Heart left ventricle (tissue), 16 donors: Measurements from ENCODE around the gene SMCO4. TPM values are rescaled to one million over a fixed set of nuclear protein-coding genes. Genes with fewer than 3 reads are reported as not detected.

Experiments used
- ATAC-seq, 4 donors: fragments of 200-7000 bp; cut with Tn5 transposase; one replicate each; pipeline ENCODE4 v1.9.1; 2020 to 2022; ENCODE audit warnings: moderate library complexity in 4 of 4, mild to moderate bottlenecking in 3 of 4, moderate number of reproducible peaks in 1 of 4
- DNase-seq, 5 donors: peaks; one replicate each; pipeline ENCODE4 v3.0.0-alpha.2; 2020
- H3K27ac ChIP-seq, 12 donors: fragments of 200-600 bp; sonication (generic) in 4 of 12; one replicate each; pipeline versions ENCODE4 v1.5.0 to v1.8.0; 2016 to 2022; ENCODE audit warnings: mild to moderate bottlenecking in 2 of 12
- H3K27me3 ChIP-seq, 9 donors: fragments of 200-600 bp; sonication (generic) in 2 of 9; one replicate each; pipeline versions ENCODE4 v1.5.1 to v1.8.0; 2016 to 2022; ENCODE audit warnings: mild to moderate bottlenecking in 3 of 9
- H3K36me3 ChIP-seq, 9 donors: fragments of 200-600 bp; sonication (generic) in 2 of 9; one replicate each; pipeline versions ENCODE4 v1.5.0 to v1.8.0; 2018 to 2022; ENCODE audit warnings: mild to moderate bottlenecking in 2 of 9
- H3K4me1 ChIP-seq, 12 donors: fragments of 200-600 bp; sonication (generic) in 4 of 12; one replicate each; pipeline versions ENCODE4 v1.5.0 to v1.8.0; 2016 to 2022; ENCODE audit warnings: mild to moderate bottlenecking in 3 of 12
- H3K4me3 ChIP-seq, 12 donors: fragments of 200-600 bp; sonication (generic) in 4 of 12; one replicate each; pipeline versions ENCODE4 v1.5.0 to v1.8.0; 2017 to 2022; ENCODE audit warnings: mild to moderate bottlenecking in 9 of 12, moderate library complexity in 4 of 12
- H3K9me3 ChIP-seq, 12 donors: fragments of 200-600 bp; sonication (generic) in 4 of 12; one replicate each; pipeline versions ENCODE4 v1.5.0 to v1.8.0; 2016 to 2022; ENCODE audit warnings: mild to moderate bottlenecking in 1 of 12
- CTCF ChIP-seq, 12 donors: fragments of 200-600 bp; sonication (generic) in 4 of 12; IDR thresholded peaks; one replicate each; pipeline versions ENCODE4 v1.5.0 to v1.8.0; 2018 to 2022; ENCODE audit warnings: antibody characterized with exemption in 12 of 12, mild to moderate bottlenecking in 5 of 12
- POLR2A ChIP-seq, 2 donors: fragments of 450-650 bp; IDR thresholded peaks; one replicate each; pipeline ENCODE4 v1.6.1; 2017; ENCODE audit warnings: antibody characterized with exemption in 2 of 2, mild to moderate bottlenecking in 2 of 2, moderate library complexity in 2 of 2
- WGBS, 4 donors: extraction: QIAGEN DNeasy Blood & Tissue Kit in 2 of 4; methylation state at CpG; one replicate each; pipeline versions ENCODE4 v1.1.5 to v1.1.7; 2013 to 2018; 5-methylcytosine and 5-hydroxymethylcytosine counted together
- intact Hi-C, 10 donors: fragments of 100-400 bp; cut with DNase I; formaldehyde crosslinking; loops; one replicate each; pipeline versions ENCODE4 v1.11.1 to v1.14.2; 2022
- polyA plus RNA-seq, 2 donors: library from polyadenylated mRNA; stranded (reverse); fragments of 200-250 nt; gene quantifications; one replicate each; pipeline ENCODE4 v1.2.3, GENCODE V29; 2013
- total RNA-seq, 9 donors: library from RNA; depleted of rRNA in 2 of 9; stranded (reverse); fragments of >200 nt in 2 of 9; fragmentation: NEBNext Ultra II Directional in 3 of 9; extraction: Animal tissue kit (Norgen Biotek cat#: 25700) in 3 of 9; gene quantifications; one replicate each; pipeline versions ENCODE4 v1.1.0 to v1.2.4, GENCODE V29; 2016 to 2023
- donor health status: ischemic (EF 13 %, LVEDD 7.1; RV severe dilation, severe dysfunction).
- donor health status: healthy with polysubstance abuse.
- donor health status: DM: no; HTN: yes; CAD: no.
- donor health status: DM: no; HTN: no; CAD: no.
- donor health status: ischemic (EF 25% LVEDD 6.9; RV normal size, moderate dysfunction).
- donor health status: ischemic (EF 25% LVEDD 5.7; RV mildly dilated, moderate dysfunction).
- donor health status: healthy.
- donor health status: DM: yes; HTN: yes; CAD: no.
- donor health status: ischemic (EF 35%, LVEDD 5.7; RV mildly dilated, moderate dysfunction).
- donor health status: nonischemic (EF 11% LVEDD 7.7; RV severe dilation, severe dysfunction).
- donor health status: DM: yes; HTN: yes; CAD: no.
- donor health status: PGD.
- donor health status: ischemic (EF 29% LVEDD 5.4; RV normal size, mild dysfunction).
- donor health status: nonischemic (EF 23%, LVEDD 6.1; RV moderate dilation, normal function).

SMCO4 gene
- total and polyA plus RNA-seq, 11 donors, result 28.5 to 81.4 (median 52.5) TPM

GRCh38 chr11:93510196-93510873 is 32.9 kb downstream of the SMCO4 start:
- WGBS, 4 donors, result 81 to 100% (median 95%) methylated on average over 3 of the region's 3 CpGs
- TF ChIP-seq POLR2A (IDR thresholded peaks at IDR 0.05) (no peak), CTCF (IDR thresholded peaks at IDR 0.05) (no peak)
- intact Hi-C loops, result no loop called here

GRCh38 chr11:93507517-93507916 is 35.7 kb downstream of the SMCO4 start:
- intact Hi-C loops, result no loop called here
- Histone ChIP-seq H3K27me3 (no peaks in the 10 kb centered on the region), H3K4me1 (peaks cover 0 to 5% (median 0%) of the 10 kb centered on the region in 12 donors), H3K4me3 (no peak overlapping the region), H3K27ac (no peak overlapping the region), H3K36me3 (peaks cover 0 to 5% (median 0%) of the 10 kb centered on the region in 9 donors), H3K9me3 (peaks cover 0 to 6% (median 0%) of the 10 kb centered on the region in 12 donors)
- no peak for ATAC-seq
- TF ChIP-seq CTCF (IDR thresholded peaks at IDR 0.05), result no peak
- WGBS, 4 donors, result 90 to 97% (median 93%) methylated on average over 1 of the region's 1 CpG
- no peak for DNase-seq

More at GRCh38 chr11:93510196-93510873, 32.9 kb downstream of the SMCO4 start:
- Histone ChIP-seq H3K27me3 (no peaks in the 10 kb centered on the region), H3K4me3 (no peak overlapping the region), H3K4me1 (peaks cover 0 to 22% (median 5%) of the 10 kb centered on the region in 12 donors), H3K27ac (no peak overlapping the region), H3K9me3 (peaks cover 0 to 6% (median 0%) of the 10 kb centered on the region in 12 donors), H3K36me3 (no peaks in the 10 kb centered on the region)
- no peak for ATAC-seq
- DNase-seq, result no peak

- ATAC-seq (no peak), DNase-seq (no peak)
- intact Hi-C loops, result no loop called here
- TF ChIP-seq CTCF (IDR thresholded peaks at IDR 0.05), result no peak
- TF ChIP-seq POLR2A (IDR thresholded peaks at IDR 0.05), result no peak
- Histone ChIP-seq H3K4me3 (no peak overlapping the region), H3K4me1 (no peaks in the 10 kb centered on the region), H3K9me3 (peaks cover 0 to 6% (median 0%) of the 10 kb centered on the region in 12 donors), H3K27me3 (no peaks in the 10 kb centered on the region), H3K27ac (no peak overlapping the region), H3K36me3 (peaks cover 0 to 5% (median 0%) of the 10 kb centered on the region in 9 donors)
- 76 to 95% (median 93%) methylated on average over 3 of the region's 3 CpGs for WGBS, 4 donors
These were observed 37.5 kb downstream of the SMCO4 start for GRCh38 chr11:93505703-93506102.

- ATAC-seq (no peak), DNase-seq (no peak)
- Histone ChIP-seq H3K36me3 (peaks cover 0 to 5% (median 0%) of the 10 kb centered on the region in 9 donors), H3K4me3 (no peak overlapping the region), H3K9me3 (peaks cover 0 to 5% (median 0%) of the 10 kb centered on the region in 12 donors), H3K27ac (no peak overlapping the region), H3K4me1 (peaks cover 0 to 2% (median 0%) of the 10 kb centered on the region in 12 donors), H3K27me3 (no peaks in the 10 kb centered on the region)
- intact Hi-C loops, result no loop called here
- TF ChIP-seq POLR2A (IDR thresholded peaks at IDR 0.05), result no peak
- TF ChIP-seq CTCF (IDR thresholded peaks at IDR 0.05), result no peak
- WGBS, 4 donors, result 82 to 87% (median 87%) methylated on average over 3 of the region's 3 CpGs
These were observed 38.8 kb downstream of the SMCO4 start for GRCh38 chr11:93504110-93505095.
